ENCODE data around the gene PRAC1. TPM values are rescaled to one million over a fixed set of nuclear protein-coding genes. Genes with fewer than 3 reads are reported as not detected.

Gene PRAC1
- total RNA-seq, 1 experiment from 2014 or later, result not detected

- no peaks in the 10 kb centered on the region for H3K9me3 Mint-ChIP-seq (ENCODE audit: unreplicated experiment)
- Histone ChIP-seq H3K36me3 (ENCODE audit: control insufficient read depth, insufficient read depth, low read length) (no peaks in the 10 kb centered on the region), H3K4me1 (peaks cover 4% of the 10 kb centered on the region), H3K9me3 (no peaks in the 10 kb centered on the region), H3K4me3 (ENCODE audit: low read depth, low read length) (no peak overlapping the region), H3K27me3 (replicated peaks; ENCODE audit: control insufficient read depth, insufficient read depth, low read length) (0 out of 2 replicates have a peak, but pooled peaks cover 3% of the 10 kb centered on the region)
- BruUV-seq (replicated peaks), result no TSS peak
- H3K4me1 Mint-ChIP-seq (ENCODE audit: low read depth, unreplicated experiment), result no peaks in the 10 kb centered on the region
- DNase-seq, result no peak
- CTCF ChIA-PET, result interaction anchor here (0.8 to 2.3 kb wide), 2 partner anchors 33 to 168 kb away, joined by 4 to 6 read pairs; no protein-coding TSS in a partner anchor
- POLR2A ChIA-PET, result interaction anchor here (0.7 kb wide), 1 partner anchor 796 kb away, joined by 3 read pairs; no protein-coding TSS in a partner anchor
- H3K36me3 Mint-ChIP-seq (ENCODE audit: insufficient read depth, unreplicated experiment), result no peaks in the 10 kb centered on the region
- TF ChIP-seq CTCF (IDR thresholded peaks at IDR 0.05; ENCODE audit: insufficient read depth in 1 of 2, low read depth in 1 of 2, low read length in 1 of 2, severe bottlenecking in 1 of 2, unreplicated experiment in 1 of 2), result no peak
- H3K27me3 Mint-ChIP-seq (ENCODE audit: insufficient read depth, unreplicated experiment), result peaks cover 13% of the 10 kb centered on the region
- no peak overlapping the region for H3K4me3 Mint-ChIP-seq (ENCODE audit: unreplicated experiment)
- intact Hi-C loops (cut with micrococcal nuclease; ENCODE audit: unreplicated experiment), result no loop called here
- no peak overlapping the region for H3K27ac Mint-ChIP-seq (ENCODE audit: unreplicated experiment)
Measured at GRCh38 chr17:48711128-48711527, 11.2 kb downstream of the PRAC1 start.

GRCh38 chr17:48704361-48705248, 17.7 kb downstream of the PRAC1 start:
- Histone ChIP-seq H3K4me1 (no peaks in the 10 kb centered on the region), H3K9me3 (no peaks in the 10 kb centered on the region), H3K4me3 (ENCODE audit: low read depth, low read length) (no peak overlapping the region), H3K36me3 (ENCODE audit: control insufficient read depth, insufficient read depth, low read length) (no peaks in the 10 kb centered on the region), H3K27me3 (replicated peaks; ENCODE audit: control insufficient read depth, insufficient read depth, low read length) (peaks cover 5% of the 10 kb centered on the region; the same call in 1 of the 2 replicates)
- ChIA-PET POLR2A (no interaction called here), CTCF (interaction anchor here (0.5 to 2.3 kb wide), 11 partner anchors 11 to 1441 kb away, joined by 3 to 15 read pairs (median 3); no protein-coding TSS in a partner anchor)
- no peak for TF ChIP-seq CTCF (IDR thresholded peaks at IDR 0.05; ENCODE audit: insufficient read depth in 1 of 2, low read depth in 1 of 2, low read length in 1 of 2, severe bottlenecking in 1 of 2, unreplicated experiment in 1 of 2)
- H3K4me1 Mint-ChIP-seq (ENCODE audit: low read depth, unreplicated experiment), result no peaks in the 10 kb centered on the region
- intact Hi-C loops (cut with micrococcal nuclease; ENCODE audit: unreplicated experiment), result no loop called here
- no peaks in the 10 kb centered on the region for H3K36me3 Mint-ChIP-seq (ENCODE audit: insufficient read depth, unreplicated experiment)
- H3K4me3 Mint-ChIP-seq (ENCODE audit: unreplicated experiment), result no peak overlapping the region
- no peak overlapping the region for H3K27ac Mint-ChIP-seq (ENCODE audit: unreplicated experiment)
- H3K9me3 Mint-ChIP-seq (ENCODE audit: unreplicated experiment), result no peaks in the 10 kb centered on the region
- peak in 1 of 2 experiments; percentile 34 for DNase-seq
- BruUV-seq (replicated peaks), result no TSS peak
- H3K27me3 Mint-ChIP-seq (ENCODE audit: insufficient read depth, unreplicated experiment), result peaks cover 36% of the 10 kb centered on the region

GRCh38 chr17:48701864-48702532, 20.3 kb downstream of the PRAC1 start:
- intact Hi-C loops (cut with micrococcal nuclease; ENCODE audit: unreplicated experiment), result no loop called here
- Mint-ChIP-seq H3K36me3 (ENCODE audit: insufficient read depth, unreplicated experiment) (no peaks in the 10 kb centered on the region), H3K4me1 (ENCODE audit: low read depth, unreplicated experiment) (no peaks in the 10 kb centered on the region), H3K27ac (ENCODE audit: unreplicated experiment) (no peak overlapping the region), H3K4me3 (ENCODE audit: unreplicated experiment) (no peak overlapping the region), H3K27me3 (ENCODE audit: insufficient read depth, unreplicated experiment) (peaks cover 29% of the 10 kb centered on the region), H3K9me3 (ENCODE audit: unreplicated experiment) (no peaks in the 10 kb centered on the region)
- H3K27me3 ChIP-seq (replicated peaks; ENCODE audit: control insufficient read depth, insufficient read depth, low read length), result peaks cover 2% of the 10 kb centered on the region; the same call in 1 of the 2 replicates
- BruUV-seq (replicated peaks), result no TSS peak
- ChIA-PET POLR2A (interaction anchor here (0.5 kb wide), 1 partner anchor 104 kb away, joined by 3 read pairs; no protein-coding TSS in a partner anchor), CTCF (interaction anchor here (0.6 kb wide), 1 partner anchor 77 kb away, joined by 4 read pairs; no protein-coding TSS in a partner anchor)
- no peak overlapping the region for H3K4me3 ChIP-seq (ENCODE audit: low read depth, low read length)
- peak in 1 of 2 experiments; percentile 26 for DNase-seq
- no peaks in the 10 kb centered on the region for H3K36me3 ChIP-seq (ENCODE audit: control insufficient read depth, insufficient read depth, low read length)
- no peaks in the 10 kb centered on the region for H3K9me3 ChIP-seq
- TF ChIP-seq CTCF (IDR thresholded peaks at IDR 0.05; ENCODE audit: insufficient read depth in 1 of 2, low read depth in 1 of 2, low read length in 1 of 2, severe bottlenecking in 1 of 2, unreplicated experiment in 1 of 2), result no peak
- no peaks in the 10 kb centered on the region for H3K4me1 ChIP-seq

Measured in Caco-2 (cell line).